HG02884 (cell line): Measurements from ENCODE around the gene ACOT11.
"Not testable (repeated sequence)": the region's sequence is repeated elsewhere in the genome, so short reads cannot be mapped to it uniquely, and the experiment has no call there.

ENCODE experiments used
- ATAC-seq: cut with Tn5 transposase; IDR thresholded peaks from one replicate; pipeline ENCODE4 v1.9.1; 2021; ENCODE audit warnings: mild to moderate bottlenecking, moderate library complexity; ENCODE audit not compliant: unreplicated experiment

Gene ACOT11

DNA sequence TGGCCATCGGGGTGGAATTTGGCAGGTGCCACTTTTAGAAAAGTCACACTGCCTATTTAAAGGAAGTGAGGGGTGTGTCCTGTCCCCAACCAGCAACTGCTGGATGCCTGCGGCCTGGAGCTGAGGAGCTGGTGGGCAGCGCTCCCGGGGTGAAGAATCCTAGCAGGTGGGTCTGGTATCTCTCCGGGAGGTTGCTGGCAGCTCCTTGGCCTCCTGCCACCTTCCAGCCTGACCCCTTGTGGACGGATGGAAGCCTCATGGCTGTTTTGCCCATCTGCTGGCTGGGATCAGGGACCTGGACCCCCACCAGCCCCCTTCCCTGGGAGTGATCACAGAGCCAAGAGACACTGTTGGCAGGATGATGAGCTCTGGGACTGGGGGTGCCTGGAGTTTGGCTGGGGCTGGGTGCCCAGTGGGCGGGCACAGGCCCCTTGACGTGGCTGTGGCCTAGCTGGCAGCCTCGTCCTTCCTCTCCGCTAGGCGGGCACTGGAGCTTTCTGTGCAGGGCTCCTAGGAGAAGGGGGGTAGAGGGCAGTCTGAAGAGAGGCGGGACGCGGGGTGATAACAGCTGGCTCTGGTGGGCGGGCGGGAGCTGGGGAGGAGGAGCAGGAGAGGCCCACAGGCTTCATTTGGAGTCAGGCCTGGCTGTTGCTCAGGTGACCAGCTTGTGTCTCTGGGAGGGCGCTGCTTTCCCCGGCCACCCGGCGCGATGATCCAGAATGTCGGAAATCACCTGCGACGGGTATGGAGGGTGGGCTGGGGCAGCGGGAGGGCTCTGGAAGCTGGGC lies at the start of gene ACOT11:
ACOT11 (plus strand) TSS at position 628 of the 788 bp plus-strand sequence; CDS start at position 710, 82 bp downstream.
- ATAC-seq, result no peak

GRCh38 chr1:54498383-54499096 lies 49.5 kb upstream of the ACOT11 start:
- no peak for ATAC-seq

- no peak for ATAC-seq
Observed at GRCh38 chr1:54499097-54499359, 49.0 kb upstream of the ACOT11 start.

DNA sequence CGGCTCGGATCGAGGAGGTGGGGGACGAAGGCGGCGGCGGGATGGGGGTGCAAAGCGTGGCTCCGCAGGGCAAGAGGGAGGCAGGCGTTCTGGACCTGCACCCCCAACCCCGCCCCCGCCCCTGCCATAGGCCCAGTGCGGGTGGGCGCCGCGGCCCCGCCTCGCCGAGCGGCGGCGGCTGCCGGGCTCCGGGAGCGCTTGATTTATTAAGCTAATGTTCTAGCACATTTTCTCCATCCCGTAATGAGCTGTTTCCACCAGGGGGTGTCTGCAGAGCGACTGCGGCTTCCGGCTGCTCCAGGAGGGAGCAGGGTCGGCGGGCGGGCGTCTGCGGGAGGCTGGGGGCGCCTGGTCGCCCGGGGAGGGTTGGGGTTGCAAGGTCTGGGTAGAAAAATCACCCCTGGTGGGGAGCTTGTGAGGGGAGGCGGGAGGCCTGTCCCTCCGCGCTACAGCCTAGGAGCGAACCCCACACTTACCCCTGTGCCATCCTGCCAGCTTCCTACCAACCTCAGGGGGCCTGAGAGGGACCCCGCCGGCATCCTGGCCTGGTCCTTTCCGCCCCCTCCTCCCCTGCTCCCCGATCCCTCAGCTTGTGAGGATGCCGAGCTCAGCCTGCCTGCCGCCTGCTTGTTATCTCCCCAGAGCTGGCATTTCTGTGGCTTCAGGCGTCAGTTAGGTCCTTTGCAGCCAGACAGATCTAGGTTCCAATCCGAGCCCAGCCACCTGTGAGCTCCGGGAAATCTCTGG lies 48.5 kb upstream of the ACOT11 start:
- no peak for ATAC-seq

- no peak for ATAC-seq
Observed at GRCh38 chr1:54500107-54500431, 48.0 kb upstream of the ACOT11 start.

DNA sequence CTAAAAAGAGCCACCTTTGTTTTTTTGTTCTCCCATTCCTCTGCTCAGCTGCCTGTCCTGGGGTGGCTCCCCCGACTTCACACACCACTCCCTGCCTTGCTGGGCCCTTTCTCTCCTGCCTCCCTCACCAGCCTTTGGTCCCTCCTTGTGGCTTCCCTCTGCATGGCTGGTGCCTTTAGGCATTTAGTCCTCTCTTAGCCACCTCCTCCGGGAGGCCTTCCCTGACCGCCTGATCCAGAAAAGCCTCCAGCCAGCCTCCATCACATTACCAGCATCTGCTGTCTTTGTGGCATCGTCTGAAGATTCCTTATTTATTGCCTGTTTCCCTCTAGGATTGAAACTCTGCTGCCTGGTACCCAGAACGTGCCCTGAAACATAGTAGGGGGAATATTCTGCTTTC lies 46.2 kb upstream of the ACOT11 start:
- ATAC-seq, result no peak

- ATAC-seq, result no peak
Observed at GRCh38 chr1:54502342-54502741, 45.7 kb upstream of the ACOT11 start.

DNA sequence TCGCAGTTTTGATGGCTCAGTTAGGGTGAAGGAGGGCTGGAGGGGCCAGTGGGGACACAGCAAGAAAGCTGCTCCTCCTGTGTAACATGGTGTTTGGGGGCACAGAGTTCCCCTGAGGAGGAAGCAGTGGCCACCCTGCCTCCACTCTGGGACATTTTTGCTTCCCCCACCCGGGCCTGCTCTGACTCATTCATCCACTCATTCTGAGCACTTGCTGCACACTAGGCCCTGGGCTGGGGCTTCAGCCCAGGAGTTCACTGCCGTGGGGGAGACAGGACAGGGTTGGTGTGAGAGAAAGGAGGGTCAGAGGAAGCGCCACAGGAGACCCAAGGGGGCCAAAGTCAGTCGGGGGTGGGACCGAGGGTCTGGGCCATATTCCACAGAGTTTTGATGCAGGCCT lies 41.4 kb upstream of the ACOT11 start:
- ATAC-seq, result no peak

GRCh38 chr1:54507033-54507870 lies 40.8 kb upstream of the ACOT11 start:
- ATAC-seq, result no peak

GRCh38 chr1:54510715-54511270 lies 37.2 kb upstream of the ACOT11 start:
- ATAC-seq, result no peak

DNA sequence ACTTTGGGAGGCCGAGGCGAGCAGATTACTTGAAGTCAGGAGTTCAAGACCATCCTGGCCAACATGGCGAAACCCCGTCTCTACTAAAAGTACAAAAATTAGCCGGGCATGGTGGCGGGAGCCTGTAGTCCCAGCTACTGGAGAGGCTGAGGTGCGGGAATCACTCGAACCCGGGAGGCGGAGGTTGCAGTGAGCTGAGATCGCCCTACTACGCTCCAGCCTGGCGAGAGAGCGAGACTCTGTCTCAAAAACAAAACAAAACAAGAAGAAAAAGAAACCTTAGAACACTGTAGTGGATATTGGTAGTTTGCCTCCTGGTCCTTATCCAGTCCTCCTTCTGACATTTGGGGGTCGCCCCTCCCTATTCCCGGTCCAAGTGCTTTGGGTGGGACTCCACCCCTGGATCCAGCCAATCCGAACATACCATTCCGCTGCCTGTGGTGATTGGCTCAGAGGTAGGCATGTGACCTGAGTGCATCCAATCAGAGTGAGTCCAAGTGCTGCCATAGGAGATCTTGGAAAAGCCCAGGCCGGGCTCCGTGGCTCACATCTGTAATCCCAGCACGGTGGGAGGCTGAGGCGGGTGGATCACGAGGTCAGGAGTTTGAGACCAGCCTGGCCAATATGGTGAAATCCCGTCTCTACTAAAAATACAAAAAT lies 34.0 kb upstream of the ACOT11 start:
- not testable (repeated sequence) for ATAC-seq

GRCh38 chr1:54516249-54516920 lies 31.6 kb upstream of the ACOT11 start:
- no peak for ATAC-seq

- ATAC-seq, result no peak
Observed at GRCh38 chr1:54517496-54517895, 30.5 kb upstream of the ACOT11 start.

DNA sequence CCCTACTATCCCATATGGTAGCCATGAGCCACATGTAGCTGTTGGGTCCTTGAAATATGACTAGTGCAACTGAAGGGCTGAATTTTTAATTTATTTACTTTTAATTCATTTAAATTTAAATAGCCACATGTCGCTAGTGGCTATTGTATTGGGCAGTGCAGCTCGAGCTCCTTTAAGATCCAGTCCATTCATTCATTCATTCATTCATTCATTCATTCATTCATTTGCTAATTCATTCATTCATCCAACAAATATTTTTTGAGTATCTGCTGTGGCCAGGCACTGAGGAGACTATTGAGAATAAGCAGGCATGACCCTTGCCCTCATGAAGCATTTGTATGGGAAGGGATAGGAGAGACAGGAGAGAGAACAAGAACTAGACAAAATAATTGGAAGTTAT lies 29.5 kb upstream of the ACOT11 start:
- ATAC-seq, result no peak

DNA sequence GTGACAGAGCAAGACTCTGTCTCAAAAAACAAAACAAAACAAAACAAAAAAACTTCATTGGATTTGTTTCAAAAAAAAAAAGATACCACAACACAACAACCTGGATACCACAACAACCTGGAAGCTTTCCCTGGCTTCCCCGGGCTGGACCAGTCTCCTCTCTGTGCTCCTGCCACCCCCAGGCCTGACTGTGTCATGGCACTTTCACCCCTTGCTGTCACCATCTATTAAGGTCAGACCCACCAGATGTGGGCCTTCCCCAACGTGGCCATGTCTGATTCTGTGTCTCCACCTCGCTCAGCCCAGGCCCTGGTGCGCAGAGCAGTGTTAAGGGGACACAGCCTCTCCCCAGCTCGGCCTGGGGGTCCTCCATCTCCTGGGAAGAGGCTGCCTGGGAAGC lies 28.3 kb upstream of the ACOT11 start:
- ATAC-seq, result no peak

DNA sequence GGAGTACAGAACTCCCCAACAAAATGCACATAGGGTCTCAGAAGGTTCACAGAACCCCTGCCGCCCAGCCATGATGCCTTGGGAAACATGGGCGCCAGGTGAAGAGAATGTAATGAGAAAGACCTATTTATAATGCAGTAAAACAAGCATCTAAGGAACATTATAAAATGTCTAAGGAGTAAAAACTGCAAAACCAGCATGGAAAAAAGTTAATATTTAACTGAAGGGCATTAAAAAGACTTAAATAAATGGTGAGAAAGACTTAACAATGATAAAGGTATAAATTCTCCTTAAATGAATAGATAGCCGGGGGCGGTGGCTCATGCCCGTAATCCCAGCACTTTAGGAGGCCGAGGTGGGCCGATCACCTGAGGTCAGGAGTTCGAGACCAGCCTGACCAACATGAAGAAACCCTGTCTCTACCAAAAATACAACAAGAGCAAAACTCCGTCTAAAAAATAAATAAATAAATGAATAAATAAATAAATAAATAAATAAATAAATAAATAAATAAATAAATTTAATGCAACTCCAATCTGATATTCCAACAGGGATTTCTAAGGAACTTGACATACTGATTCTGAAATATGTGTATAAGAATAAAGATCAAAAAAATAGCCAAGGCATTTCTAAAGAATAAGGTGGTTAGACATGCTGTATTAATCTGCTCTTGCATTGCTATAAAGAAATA lies 27.3 kb upstream of the ACOT11 start:
- no peak for ATAC-seq

DNA sequence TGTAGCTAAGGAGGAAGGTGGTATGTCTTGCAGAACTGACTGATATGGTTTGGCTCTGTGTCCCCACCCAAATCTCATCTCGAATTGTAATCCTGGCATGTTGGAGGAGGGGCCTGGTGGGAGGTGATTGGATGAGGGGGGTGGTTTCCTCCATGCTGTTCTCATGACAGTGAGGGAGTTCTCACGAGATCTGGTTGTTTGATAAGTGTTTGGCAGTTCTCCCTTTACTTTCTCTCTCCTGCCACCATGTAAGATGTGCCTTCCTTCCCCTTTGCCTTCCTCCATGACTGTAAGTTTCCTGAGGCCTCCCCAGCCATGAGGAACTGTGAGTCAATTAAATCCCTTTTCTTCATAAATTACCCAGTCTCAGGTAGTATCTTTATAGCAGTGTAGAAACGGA lies 21.5 kb upstream of the ACOT11 start:
- ATAC-seq, result not testable (repeated sequence)

DNA sequence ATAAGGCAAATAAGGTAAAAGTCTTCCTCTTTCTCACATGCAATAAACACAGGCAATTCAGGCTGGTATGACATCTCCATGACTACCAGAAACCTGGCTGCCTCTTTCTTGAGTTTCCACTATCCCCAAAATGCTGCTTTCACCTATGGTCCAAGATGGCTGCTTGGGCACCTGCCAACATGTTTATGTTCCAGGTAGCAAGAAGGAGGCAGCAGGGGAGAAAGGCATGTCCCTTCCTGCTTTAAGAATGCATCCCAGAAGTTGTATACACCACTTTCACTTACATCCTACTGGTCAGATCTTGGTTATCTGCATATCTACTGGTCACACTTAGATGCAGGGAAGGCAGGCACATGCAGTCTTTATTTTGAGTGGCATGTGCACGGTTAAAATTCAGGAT lies 19.4 kb upstream of the ACOT11 start:
- ATAC-seq, result no peak

GRCh38 chr1:54532033-54532432 lies 16.0 kb upstream of the ACOT11 start:
- no peak for ATAC-seq
